Nephron (organoid): ENCODE data around the gene DAGLA.
A peak's percentile ranks its signal among the peaks of the same experiment; 100 is the strongest.

Experiments
- H3K27ac Mint-ChIP-seq, 3 experiments: 2 replicates each; pipeline ENCODE4 v1.8.0; 2020; ENCODE audit warnings: mixed read lengths in 3 of 3, mild to moderate bottlenecking in 2 of 3, moderate library complexity in 1 of 3
- H3K27me3 Mint-ChIP-seq: 2 replicates; pipeline ENCODE4 v1.8.0; 2021; ENCODE audit warnings: low read depth, mild to moderate bottlenecking, moderate library complexity, mixed read lengths
- H3K36me3 Mint-ChIP-seq: 2 replicates; pipeline ENCODE4 v1.8.0; 2020; ENCODE audit warnings: low read depth, mixed read lengths
- H3K4me1 Mint-ChIP-seq: 2 replicates; pipeline ENCODE4 v1.8.0; 2020; ENCODE audit warnings: mixed read lengths
- H3K4me3 Mint-ChIP-seq, 3 experiments: 2 replicates each; pipeline ENCODE4 v1.8.0; 2020; ENCODE audit warnings: mild to moderate bottlenecking in 3 of 3, mixed read lengths in 3 of 3, moderate library complexity in 2 of 3
- H3K9me3 Mint-ChIP-seq: 2 replicates; pipeline ENCODE4 v1.8.0; 2020; ENCODE audit warnings: mixed read lengths
- TF ChIP-seq, protein P1 (sequence below), 3 experiments: fragments of 200-600 bp; sonication (generic); IDR thresholded peaks; one replicate each; pipeline ENCODE4 v1.5.0; 2021; ENCODE audit warnings: antibody characterized with exemption in 3 of 3; ENCODE audit not compliant: unreplicated experiment in 3 of 3

Gene DAGLA

DNA sequence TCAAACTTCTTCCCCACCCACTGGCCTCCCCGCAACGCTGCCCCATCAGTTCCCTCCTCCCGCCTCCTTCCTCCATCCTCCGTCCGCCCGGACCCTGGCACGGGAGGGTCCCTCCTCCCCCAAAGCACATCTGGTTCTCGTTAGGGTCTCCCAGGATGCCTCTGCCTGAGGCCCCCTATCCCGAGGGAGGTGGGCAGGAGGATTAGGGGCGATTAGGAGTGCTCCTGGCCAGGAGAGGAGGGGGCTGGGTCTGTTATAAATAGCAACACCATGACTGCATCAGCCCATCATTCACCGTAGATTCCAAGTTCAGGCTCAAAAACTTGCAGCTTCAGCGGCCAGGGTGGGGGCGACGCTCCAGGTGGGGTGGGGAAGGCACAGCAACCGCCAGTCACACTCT lies 82.6 kb downstream of the DAGLA start:
- H3K27me3 Mint-ChIP-seq: peaks cover 7% of the 10 kb centered on the region
- no peaks in the 10 kb centered on the region for H3K36me3 Mint-ChIP-seq
- no peaks in the 10 kb centered on the region for H3K9me3 Mint-ChIP-seq
- peak overlapping the region; percentile 61 to 89 (median 86) for H3K27ac Mint-ChIP-seq
- H3K4me3 Mint-ChIP-seq: peak overlapping the region in 1 of 3 experiments; percentile 10
- TF ChIP-seq, protein P1, sequence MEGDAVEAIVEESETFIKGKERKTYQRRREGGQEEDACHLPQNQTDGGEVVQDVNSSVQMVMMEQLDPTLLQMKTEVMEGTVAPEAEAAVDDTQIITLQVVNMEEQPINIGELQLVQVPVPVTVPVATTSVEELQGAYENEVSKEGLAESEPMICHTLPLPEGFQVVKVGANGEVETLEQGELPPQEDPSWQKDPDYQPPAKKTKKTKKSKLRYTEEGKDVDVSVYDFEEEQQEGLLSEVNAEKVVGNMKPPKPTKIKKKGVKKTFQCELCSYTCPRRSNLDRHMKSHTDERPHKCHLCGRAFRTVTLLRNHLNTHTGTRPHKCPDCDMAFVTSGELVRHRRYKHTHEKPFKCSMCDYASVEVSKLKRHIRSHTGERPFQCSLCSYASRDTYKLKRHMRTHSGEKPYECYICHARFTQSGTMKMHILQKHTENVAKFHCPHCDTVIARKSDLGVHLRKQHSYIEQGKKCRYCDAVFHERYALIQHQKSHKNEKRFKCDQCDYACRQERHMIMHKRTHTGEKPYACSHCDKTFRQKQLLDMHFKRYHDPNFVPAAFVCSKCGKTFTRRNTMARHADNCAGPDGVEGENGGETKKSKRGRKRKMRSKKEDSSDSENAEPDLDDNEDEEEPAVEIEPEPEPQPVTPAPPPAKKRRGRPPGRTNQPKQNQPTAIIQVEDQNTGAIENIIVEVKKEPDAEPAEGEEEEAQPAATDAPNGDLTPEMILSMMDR (IDR thresholded peaks at IDR 0.05; ENCODE audit: unreplicated experiment in 3 of 3): no peak
- H3K4me1 Mint-ChIP-seq: peaks cover 16% of the 10 kb centered on the region

- Mint-ChIP-seq H3K36me3 (no peaks in the 10 kb centered on the region), H3K9me3 (no peaks in the 10 kb centered on the region), H3K4me3 (no peak overlapping the region), H3K27me3 (peaks cover 7% of the 10 kb centered on the region), H3K4me1 (peaks cover 16% of the 10 kb centered on the region), H3K27ac (no peak overlapping the region)
- TF ChIP-seq, protein P1 (IDR thresholded peaks at IDR 0.05; ENCODE audit: unreplicated experiment in 3 of 3): no peak
These were observed 83.9 kb downstream of the DAGLA start for GRCh38 chr11:61763930-61764605.

GRCh38 chr11:61764606-61765260 lies 84.5 kb downstream of the DAGLA start:
- Mint-ChIP-seq H3K27ac (peak overlapping the region; percentile 35 to 61 (median 44)), H3K36me3 (no peaks in the 10 kb centered on the region), H3K4me1 (peaks cover 16% of the 10 kb centered on the region), H3K9me3 (no peaks in the 10 kb centered on the region), H3K4me3 (no peak overlapping the region), H3K27me3 (peaks cover 7% of the 10 kb centered on the region)
- TF ChIP-seq, protein P1 (IDR thresholded peaks at IDR 0.05; ENCODE audit: unreplicated experiment in 3 of 3): no peak

GRCh38 chr11:61765550-61766253 lies 85.5 kb downstream of the DAGLA start:
- TF ChIP-seq, protein P1 (IDR thresholded peaks at IDR 0.05; ENCODE audit: unreplicated experiment in 3 of 3): no peak
- peaks cover 7% of the 10 kb centered on the region for H3K27me3 Mint-ChIP-seq
- no peaks in the 10 kb centered on the region for H3K36me3 Mint-ChIP-seq
- no peaks in the 10 kb centered on the region for H3K9me3 Mint-ChIP-seq
- peaks cover 16% of the 10 kb centered on the region for H3K4me1 Mint-ChIP-seq
- H3K27ac Mint-ChIP-seq: peak overlapping the region; percentile 75 to 92 (median 81)
- H3K4me3 Mint-ChIP-seq: no peak overlapping the region

GRCh38 chr11:61766353-61766841 lies 86.2 kb downstream of the DAGLA start:
- peak overlapping the region; percentile 75 to 92 (median 81) for H3K27ac Mint-ChIP-seq
- H3K36me3 Mint-ChIP-seq: no peaks in the 10 kb centered on the region
- H3K27me3 Mint-ChIP-seq: peaks cover 7% of the 10 kb centered on the region
- peak overlapping the region in 1 of 3 experiments; percentile 55 for H3K4me3 Mint-ChIP-seq
- TF ChIP-seq, protein P1 (IDR thresholded peaks at IDR 0.05; ENCODE audit: unreplicated experiment in 3 of 3): no peak
- no peaks in the 10 kb centered on the region for H3K9me3 Mint-ChIP-seq
- H3K4me1 Mint-ChIP-seq: peaks cover 16% of the 10 kb centered on the region
